Activated T-helper 1 cell treated with anti-CD3 and anti-CD28 coated beads, Interleukin-2, amount 50 U/mL, for 16 hours (primary cell): Measurements from ENCODE around the gene MACF1.

Source experiments
- DNase-seq, 2 donors: peaks; one replicate each; pipeline ENCODE4 v3.0.0-alpha.2; 2020; ENCODE audit warnings: low read depth in 1 of 2, low spot score in 1 of 2

MACF1 gene

GRCh38 chr1:39212499-39212898, 8.0 kb downstream of the MACF1 start:
- DNase-seq: no peak

DNA sequence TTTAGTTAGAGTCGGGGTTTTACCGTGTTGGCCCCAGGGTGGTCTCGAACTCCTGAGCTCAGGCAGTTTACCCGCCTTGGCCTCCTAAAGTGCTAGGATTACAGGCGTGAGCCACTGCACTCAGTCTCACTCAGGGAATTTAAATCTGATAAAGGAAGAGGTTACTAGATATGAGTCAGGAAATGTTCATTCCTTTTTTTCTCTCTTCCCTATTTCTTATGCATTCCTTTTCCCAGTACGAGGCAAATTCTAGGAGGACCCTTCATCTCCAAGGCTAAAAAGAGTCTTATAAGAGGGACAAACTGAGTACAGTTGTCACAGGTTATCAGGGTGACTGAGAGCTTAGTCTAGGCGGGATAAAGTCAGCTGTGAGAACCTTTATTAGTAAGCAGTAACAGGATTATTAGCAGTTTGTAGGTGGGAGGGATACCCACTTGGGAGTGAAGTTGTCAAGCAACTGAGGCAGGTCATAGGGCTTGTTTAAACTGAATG, 9.1 kb downstream of the MACF1 start:
- no peak for DNase-seq

GRCh38 chr1:39214021-39214713, 9.7 kb downstream of the MACF1 start:
- no peak for DNase-seq

- DNase-seq: no peak
These were observed 10.2 kb downstream of the MACF1 start for GRCh38 chr1:39214714-39214997.

DNA sequence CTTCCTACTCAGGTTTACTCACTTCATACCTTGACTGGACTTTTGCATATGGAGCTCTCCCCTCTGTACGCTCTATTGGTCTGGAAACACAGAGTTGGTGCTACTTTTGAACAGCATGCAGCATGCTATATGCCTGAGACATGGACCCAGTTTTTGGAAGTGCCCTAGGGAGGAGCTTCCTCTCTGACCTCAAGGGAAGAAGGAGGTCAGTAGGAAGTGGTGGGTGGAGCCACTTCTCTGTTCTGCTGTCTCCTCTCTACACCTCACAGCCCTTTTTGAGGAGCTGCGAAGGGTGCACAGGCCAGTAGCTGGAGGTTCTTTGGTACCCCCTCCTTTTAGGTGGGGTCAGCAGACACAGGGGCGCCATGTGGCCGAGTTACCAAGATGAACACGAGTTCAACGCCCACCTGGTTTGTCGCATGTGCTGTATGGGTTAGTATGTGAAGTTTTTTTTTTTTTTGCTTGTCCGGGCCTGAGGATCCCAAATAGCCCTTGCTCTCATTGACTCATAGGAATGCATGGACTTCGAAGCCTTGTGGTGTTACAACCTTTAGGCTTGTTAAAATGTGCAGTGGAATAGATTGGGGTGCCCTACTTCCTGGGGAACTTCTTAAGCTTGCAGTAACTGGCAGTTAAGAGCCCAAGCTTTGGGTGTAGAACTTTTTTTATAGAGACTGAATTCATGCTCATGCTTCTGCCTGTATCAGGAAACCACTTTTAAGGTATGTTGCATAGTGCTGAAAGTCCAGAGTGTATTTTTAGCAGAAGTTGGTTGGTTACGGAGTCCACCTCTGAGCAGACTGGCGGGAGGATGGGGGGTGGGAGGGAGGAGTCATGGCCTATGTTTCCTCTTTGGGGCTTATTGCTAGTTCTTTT, 10.7 kb downstream of the MACF1 start:
- DNase-seq: peak in 1 of 2 donors; percentile 6

DNA sequence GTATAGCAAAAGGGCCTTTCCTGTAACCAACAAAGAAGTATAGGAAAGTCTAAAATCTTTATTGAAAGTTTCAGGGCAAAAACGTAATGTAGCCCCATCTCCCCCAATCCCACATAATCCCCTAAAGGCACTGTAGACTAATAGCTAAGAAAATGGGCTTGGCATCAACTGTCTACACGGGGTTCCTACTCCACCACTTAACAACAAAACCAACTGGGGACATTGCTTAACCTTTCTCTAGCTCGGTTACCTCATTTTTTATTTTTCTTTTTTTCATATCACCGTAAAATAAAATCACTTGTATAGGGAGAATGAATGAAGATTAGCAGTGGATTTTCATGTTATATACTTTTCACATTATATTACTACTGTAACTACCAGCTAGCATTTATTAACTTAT, 12.3 kb downstream of the MACF1 start:
- no peak for DNase-seq

GRCh38 chr1:39220891-39221870, 16.7 kb downstream of the MACF1 start:
- DNase-seq: no peak

DNA sequence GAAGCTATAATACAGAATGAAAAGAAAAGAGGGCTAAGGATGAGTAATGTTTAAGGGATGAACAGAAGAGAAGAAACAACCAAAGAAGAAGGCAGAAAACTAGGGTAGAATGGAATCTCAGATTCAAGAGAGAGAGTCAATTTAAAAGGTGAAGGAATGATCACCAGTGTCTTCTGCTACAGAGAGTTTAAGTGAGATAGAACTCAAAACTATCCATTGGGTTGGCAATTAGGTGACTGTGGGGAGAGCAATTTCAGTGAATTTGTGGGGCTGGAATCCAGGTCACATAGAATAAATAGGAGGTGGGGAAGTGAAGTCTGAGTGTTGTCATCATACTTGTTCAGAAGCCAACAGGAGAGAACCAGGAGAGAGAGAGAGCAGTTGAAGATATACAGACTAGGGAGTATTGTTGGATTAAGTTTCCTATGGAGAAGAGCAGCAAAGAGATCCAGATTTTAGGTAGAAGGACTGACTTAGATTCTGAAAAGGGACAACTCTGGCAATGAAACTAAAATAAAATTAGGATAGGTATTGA, 19.9 kb downstream of the MACF1 start:
- DNase-seq: no peak

DNA sequence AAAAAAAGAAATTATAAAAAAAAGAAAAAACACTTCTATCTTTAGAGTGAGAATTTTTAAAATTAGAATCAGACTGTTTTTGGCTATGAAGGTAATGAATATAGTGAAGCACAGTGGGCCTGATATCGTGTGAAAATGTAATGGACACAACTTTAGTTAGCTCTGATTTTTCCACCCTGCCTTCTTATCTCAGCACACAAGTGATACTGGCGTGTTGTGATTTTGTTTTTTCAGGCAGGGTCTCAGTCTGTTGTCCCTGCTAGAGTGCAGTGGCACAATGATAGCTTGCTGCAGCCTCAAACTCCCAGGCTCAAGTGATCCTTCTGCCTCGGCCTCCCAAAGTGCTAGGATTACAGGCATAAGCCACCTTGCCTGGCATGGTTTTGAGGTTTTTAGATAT, 22.3 kb downstream of the MACF1 start:
- DNase-seq: no peak

- no peak for DNase-seq
These were observed 23.8 kb downstream of the MACF1 start for GRCh38 chr1:39228252-39228651.

GRCh38 chr1:39229504-39229903, 25.0 kb downstream of the MACF1 start:
- DNase-seq: no peak

GRCh38 chr1:39230261-39231190, 26.0 kb downstream of the MACF1 start:
- no peak for DNase-seq

GRCh38 chr1:39236971-39237370, 32.5 kb downstream of the MACF1 start:
- no peak for DNase-seq

DNA sequence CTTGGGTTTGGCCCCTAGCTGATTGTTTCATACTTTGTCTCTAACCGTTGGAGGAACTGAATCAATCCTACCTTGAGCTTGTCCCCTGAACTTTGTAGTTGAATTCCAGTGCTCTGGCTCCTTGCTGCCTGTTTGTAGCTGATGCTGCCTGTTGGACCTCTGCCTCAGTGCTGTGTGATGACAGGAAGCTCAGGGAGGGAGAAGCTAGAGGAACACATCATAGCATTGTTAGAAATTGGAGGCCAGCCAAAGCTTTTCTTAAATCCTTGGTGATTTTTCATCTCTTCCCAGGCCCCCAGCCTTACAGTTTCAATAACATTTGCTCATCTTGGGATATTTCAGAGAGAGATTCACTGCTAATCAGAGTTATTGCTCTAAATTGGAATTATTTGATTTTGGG, 34.0 kb downstream of the MACF1 start:
- no peak for DNase-seq

DNA sequence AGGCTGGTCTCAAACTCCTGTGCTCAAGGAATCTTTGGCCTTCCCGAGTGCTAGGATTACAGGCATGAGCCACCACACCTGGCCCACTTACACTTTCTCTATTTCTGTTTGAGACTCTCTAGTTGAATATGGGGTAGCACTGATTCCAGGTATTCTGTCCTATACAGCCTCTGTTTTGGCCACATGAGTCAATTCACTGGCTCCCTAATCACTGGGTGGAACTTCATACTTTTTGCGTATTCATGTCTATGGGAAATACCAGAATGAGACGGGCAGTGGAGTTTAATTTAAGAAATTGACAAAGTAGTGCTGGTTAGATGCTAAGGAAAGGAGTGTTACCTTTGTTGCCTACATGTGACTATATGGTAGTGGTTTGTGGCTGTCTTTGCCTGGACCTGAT, 35.5 kb downstream of the MACF1 start:
- no peak for DNase-seq

GRCh38 chr1:39243302-39243701, 38.8 kb downstream of the MACF1 start:
- no peak for DNase-seq

DNA sequence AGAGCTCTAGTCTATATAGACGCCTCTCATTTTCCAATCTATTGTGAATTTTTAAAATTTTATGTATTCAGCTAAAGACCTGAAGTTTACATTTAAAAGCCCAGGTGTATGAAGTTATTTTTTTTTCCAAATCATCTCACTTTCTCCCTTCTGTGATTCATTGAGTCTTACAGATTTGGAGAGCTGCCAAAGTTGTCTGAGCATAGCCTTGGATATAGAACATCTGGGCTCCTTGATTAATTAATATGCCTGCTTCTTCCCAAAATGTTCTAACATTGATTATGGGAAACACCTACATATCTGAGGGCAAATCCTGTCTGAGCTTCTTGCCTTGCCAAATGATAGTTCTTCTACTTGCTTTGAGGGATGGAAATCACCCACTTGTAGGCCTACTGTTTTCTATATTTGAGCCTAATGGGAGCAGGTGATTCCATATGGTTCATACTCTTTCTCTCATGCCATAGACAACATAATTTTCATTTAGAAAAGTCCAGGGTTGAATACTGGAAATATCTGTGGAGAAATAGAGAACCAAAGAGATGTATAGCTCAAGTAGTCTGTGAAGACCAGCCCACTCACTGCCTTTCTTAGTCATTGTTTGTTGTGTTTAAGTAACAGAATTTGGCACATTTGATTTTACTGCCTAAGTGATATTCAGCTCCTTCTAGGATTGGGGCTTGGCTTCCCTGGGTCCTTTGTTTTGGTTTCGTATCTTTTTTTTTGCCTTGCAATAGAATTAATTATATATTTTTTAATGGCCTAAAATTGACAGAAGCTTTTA, 46.2 kb downstream of the MACF1 start:
- DNase-seq: no peak

- no peak for DNase-seq
These were observed 50.7 kb downstream of the MACF1 start for GRCh38 chr1:39255222-39255621.
